HepG2 (cell line): Measurements from ENCODE around the gene GPR32. TPM values are rescaled to one million over a fixed set of nuclear protein-coding genes. Genes with fewer than 3 reads are reported as not detected.

ENCODE experiments used
- ATAC-seq: fragments of 200-7000 bp; cut with Tn5 transposase; 3 replicates; pipeline ENCODE4 v1.9.1; 2020; ENCODE audit warnings: mild to moderate bottlenecking, moderate library complexity
- BruUV-seq: library from RNA; stranded (reverse); fragments of 400-500 nt; replicated peaks from 2 replicates; lab custom pipeline; 2021; lab: Mats Ljungman, UMichigan
- CTCF ChIA-PET: fragments of 300-600 bp; formaldehyde crosslinking; extraction: SDS; loops from one replicate; lab custom pipeline; 2021; ENCODE audit warnings: low total read pairs, inconsistent platforms, low intra/inter-chr PET ratio; lab: Yijun Ruan, JAX
- POLR2A ChIA-PET: fragments of 350-600 bp; sonication (Branson Sonifier 250); formaldehyde crosslinking; loops from one replicate; lab custom pipeline; 2020; ENCODE audit warnings: antibody characterized with exemption, inconsistent platforms; lab: Yijun Ruan, JAX
- DNase-seq: peaks from one replicate; pipeline ENCODE4 v3.0.0-alpha.2; 2015; ENCODE audit warnings: low spot score
- FAIRE-seq: peaks from 3 replicates; lab custom pipeline; 2011; peaks lifted over from hg19 to GRCh38; lab: Jason Lieb, UNC
- H2AFZ ChIP-seq: one replicate; pipeline ENCODE4 v1.6.1; 2011; ENCODE audit warnings: low read length, inconsistent platforms
- H3K27ac ChIP-seq: fragments of 300-600 bp; 3 replicates; pipeline ENCODE4 v1.8.0; 2011; ENCODE audit warnings: mixed run types, mild to moderate bottlenecking, mixed read lengths, low read length, inconsistent platforms; ENCODE audit not compliant: insufficient read depth; ENCODE audit errors: extremely low read length
- H3K27me3 ChIP-seq, 2 experiments: fragments of 200-600 bp in 1 of 2; 2 replicates in 1 of 2; 3 replicates in 1 of 2; pipeline versions ENCODE4 v1.6.0 to v1.8.0; 2011; ENCODE audit warnings: low read length in 2 of 2, mild to moderate bottlenecking in 2 of 2, moderate library complexity in 2 of 2, inconsistent platforms in 1 of 2; ENCODE audit not compliant: insufficient read depth in 2 of 2, control insufficient read depth in 1 of 2
- H3K36me3 ChIP-seq, 2 experiments: fragments of 200-600 bp in 1 of 2; replicated peaks in 1 of 2; 2 replicates in 1 of 2; 3 replicates in 1 of 2; pipeline versions ENCODE4 v1.5.1 to v1.8.0; 2011; ENCODE audit warnings: low read length in 2 of 2, inconsistent platforms in 1 of 2; ENCODE audit not compliant: insufficient read depth in 2 of 2, control insufficient read depth in 1 of 2
- H3K4me1 ChIP-seq: 2 replicates; pipeline ENCODE4 v1.5.1; 2012; ENCODE audit warnings: low read length, inconsistent platforms; ENCODE audit not compliant: insufficient read depth
- H3K4me2 ChIP-seq: 2 replicates; pipeline ENCODE4 v1.6.0; 2011; ENCODE audit warnings: low read depth, low read length, inconsistent platforms
- H3K4me3 ChIP-seq, 3 experiments: fragments of 200-600 bp in 1 of 3; sonication (generic), shearing (Covaris generic) in 1 of 3; replicated peaks in 1 of 3; 2 replicates each; pipeline ENCODE4 v1.5.1; 2011 to 2016; ENCODE audit warnings: low read length in 3 of 3, inconsistent platforms in 2 of 3, low read depth in 2 of 3, mild to moderate bottlenecking in 2 of 3, control low read depth in 1 of 3, mixed read lengths in 1 of 3; ENCODE audit not compliant: insufficient read depth in 1 of 3
- H3K79me2 ChIP-seq: one replicate; pipeline ENCODE4 v1.6.1; 2011; ENCODE audit warnings: low read length, inconsistent platforms; ENCODE audit not compliant: insufficient read depth
- H3K9ac ChIP-seq: 2 replicates; pipeline ENCODE4 v1.6.0; 2011; ENCODE audit warnings: mild to moderate bottlenecking, low read depth, low read length, inconsistent platforms; ENCODE audit not compliant: insufficient read depth
- H3K9me3 ChIP-seq: 2 replicates; pipeline ENCODE4 v1.5.1; 2012; ENCODE audit warnings: mild to moderate bottlenecking, low read length
- H4K20me1 ChIP-seq: 2 replicates; pipeline ENCODE4 v1.6.0; 2011; ENCODE audit warnings: inconsistent platforms, mild to moderate bottlenecking, low read length, moderate library complexity; ENCODE audit not compliant: insufficient read depth
- ARID2 ChIP-seq: sonication (generic); formaldehyde crosslinking; IDR thresholded peaks from 2 replicates; pipeline ENCODE4 v1.8.1; 2022; ENCODE audit warnings: mild to moderate bottlenecking, missing genetic modification reagents, borderline replicate concordance
- ASH2L ChIP-seq: fragments of 300-600, 200-600 bp; sonication (generic); IDR thresholded peaks from 2 replicates; pipeline ENCODE4 v1.7.0; 2017; ENCODE audit warnings: low read depth, mild to moderate bottlenecking, moderate library complexity, mixed read lengths, low read length; ENCODE audit not compliant: insufficient read length
- BORCS8-MEF2B ChIP-seq: sonication (generic); formaldehyde crosslinking; IDR thresholded peaks from 2 replicates; pipeline ENCODE4 v1.8.0; 2022; ENCODE audit warnings: mild to moderate bottlenecking, missing genetic modification reagents
- CHD4 ChIP-seq: fragments of 200-600 bp; sonication (generic); IDR thresholded peaks from 2 replicates; pipeline ENCODE4 v1.7.0; 2017; ENCODE audit warnings: mild to moderate bottlenecking, low read length, borderline replicate concordance
- CREB1 ChIP-seq, 2 experiments: fragments of 450-650 bp in 1 of 2; IDR thresholded peaks; 2 replicates each; pipeline ENCODE4 v1.6.1; 2016 to 2017; ENCODE audit warnings: control low read depth in 1 of 2, mild to moderate bottlenecking in 1 of 2, missing compliant biosample characterization in 1 of 2, missing genetic modification characterization in 1 of 2
- HOXA7 ChIP-seq: sonication (generic); formaldehyde crosslinking; IDR thresholded peaks from 2 replicates; pipeline ENCODE4 v1.8.1; 2022; ENCODE audit warnings: mild to moderate bottlenecking, missing genetic modification reagents, moderate library complexity
- KDM1A ChIP-seq: IDR thresholded peaks from 2 replicates; pipeline ENCODE4 v1.6.1; 2016; ENCODE audit warnings: missing compliant biosample characterization
- KMT2B ChIP-seq: IDR thresholded peaks from 2 replicates; pipeline ENCODE4 v1.6.1; 2016; ENCODE audit warnings: missing genetic modification reagents, missing compliant biosample characterization
- MYPOP ChIP-seq: sonication (generic); formaldehyde crosslinking; IDR thresholded peaks from 2 replicates; pipeline ENCODE4 v1.8.1; 2023; ENCODE audit warnings: mild to moderate bottlenecking, moderate library complexity, missing genetic modification reagents
- SRSF4 ChIP-seq: fragments of 200-400 bp; formaldehyde crosslinking; IDR thresholded peaks from one replicate; pipeline ENCODE4 v1.6.1; 2018; ENCODE audit warnings: mild to moderate bottlenecking, low read depth, low read length, moderate library complexity; ENCODE audit not compliant: poor library complexity, severe bottlenecking
- TBL1XR1 ChIP-seq: fragments of 150-350 bp; IDR thresholded peaks from 2 replicates; pipeline ENCODE4 v1.6.1; 2014; ENCODE audit warnings: borderline replicate concordance, low read length; ENCODE audit not compliant: partially characterized antibody
- ZFP36L1 ChIP-seq: sonication (generic); formaldehyde crosslinking; IDR thresholded peaks from 2 replicates; pipeline ENCODE4 v1.8.0; 2022; ENCODE audit warnings: mild to moderate bottlenecking, missing genetic modification reagents, moderate library complexity
- ZNF101 ChIP-seq: sonication (generic); formaldehyde crosslinking; IDR thresholded peaks from 2 replicates; pipeline ENCODE4 v1.4.0; 2020; ENCODE audit warnings: mild to moderate bottlenecking, low read depth, missing genetic modification reagents, borderline replicate concordance
- ZNF138 ChIP-seq: sonication (generic); formaldehyde crosslinking; IDR thresholded peaks from 2 replicates; pipeline ENCODE4 v1.5.0; 2020; ENCODE audit warnings: mild to moderate bottlenecking, low read depth, missing genetic modification reagents
- ZNF205 ChIP-seq: IDR thresholded peaks from 2 replicates; pipeline ENCODE4 v1.6.1; 2018; ENCODE audit warnings: missing biosample characterization, missing genetic modification reagents
- ZNF850 ChIP-seq: sonication (generic); formaldehyde crosslinking; conservative IDR thresholded peaks from 2 replicates; pipeline ENCODE4 v1.9.0; 2021; ENCODE audit warnings: mild to moderate bottlenecking, missing genetic modification reagents
- WGBS: methylation state at CpG from one replicate; pipeline ENCODE4 v1.1.6; 2017; ENCODE audit warnings: low lambda C conversion rate; 5-methylcytosine and 5-hydroxymethylcytosine counted together
- in situ Hi-C: cut with HindIII; loops from 2 replicates; pipeline ENCODE4 v1.10.0; 2017; ENCODE audit warnings: low pct_unique_long_range_greater_than_20kb; ENCODE audit not compliant: extremely low pct_ligation_motif_present
- intact Hi-C: fragments of 100-400 bp; cut with micrococcal nuclease; formaldehyde crosslinking; loops from one replicate; pipeline ENCODE4 v1.10.0; 2022; ENCODE audit not compliant: unreplicated experiment
- polyA plus RNA-seq, 8 experiments: library from polyadenylated mRNA; depleted of rRNA in 3 of 8; stranded (reverse) in 7 of 8; unstranded in 1 of 8; fragments of >200 nt; fragmentation: Illumina TruSeq in 4 of 8; extraction: Trizol in 4 of 8; gene quantifications; 2 replicates each; pipeline versions ENCODE4 v1.2.1 to v1.2.3, GENCODE V29; 2011 to 2016; ENCODE audit warnings: low read depth in 4 of 8, missing spikeins in 1 of 8, mixed read lengths in 1 of 8; ENCODE audit not compliant: insufficient read depth in 1 of 8
- total RNA-seq, 5 experiments: library from RNA; depleted of rRNA; stranded (reverse); fragments of >200 nt; fragmentation: Illumina TruSeq; extraction: Trizol; gene quantifications; 2 replicates each; pipeline ENCODE4 v1.2.3, GENCODE V29; 2016; ENCODE audit warnings: low read depth in 1 of 5
- TF ChIP-seq, protein P1 (sequence below): sonication (generic); formaldehyde crosslinking; IDR thresholded peaks from 2 replicates; pipeline ENCODE4 v1.4.0; 2020; ENCODE audit warnings: mild to moderate bottlenecking, missing genetic modification reagents
- TF ChIP-seq, protein P2 (sequence below): sonication (generic); formaldehyde crosslinking; IDR thresholded peaks from 2 replicates; pipeline ENCODE4 v1.4.0; 2020; ENCODE audit warnings: missing genetic modification reagents
- TF ChIP-seq, protein P3 (sequence below): sonication (generic); formaldehyde crosslinking; IDR thresholded peaks from 2 replicates; pipeline ENCODE4 v1.4.0; 2020; ENCODE audit warnings: mild to moderate bottlenecking, missing genetic modification reagents
- TF ChIP-seq, protein P4 (sequence below): sonication (generic); formaldehyde crosslinking; IDR thresholded peaks from 2 replicates; pipeline ENCODE4 v1.5.0; 2020; ENCODE audit warnings: missing genetic modification reagents

The GPR32 gene
- total and polyA plus RNA-seq, 2 of the 13 experiments (the other 11 are each of a cell fraction or from before 2014, with no cell fraction given), result not detected

DNA sequence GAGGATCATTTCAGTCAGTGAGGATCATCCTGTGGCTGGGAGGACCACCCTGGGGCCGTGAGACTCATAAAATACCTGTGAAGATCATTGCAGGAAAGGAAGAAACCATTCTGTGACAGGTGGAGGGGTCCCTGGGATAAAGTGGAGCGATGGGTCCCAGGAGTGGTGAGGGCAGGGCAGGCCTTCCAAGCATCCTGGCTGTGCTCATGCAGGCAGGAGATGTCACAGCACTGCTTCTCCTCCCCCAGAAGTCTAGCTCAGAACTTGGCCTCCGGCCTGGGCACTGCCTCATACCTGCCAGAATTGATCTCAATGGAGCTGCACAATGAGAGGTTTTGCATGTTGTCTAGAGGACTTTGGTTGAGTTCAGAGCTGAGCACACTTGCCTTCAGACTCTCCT lies 42.2 kb downstream of the GPR32 start:
- Histone ChIP-seq H3K9ac (no peak overlapping the region), H2AFZ (no peak overlapping the region), H4K20me1 (no peaks in the 10 kb centered on the region), H3K27me3 (peaks cover 0 to 4% of the 10 kb centered on the region in 2 experiments; a peak in 2 of 5 replicates), H3K27ac (no peak overlapping the region), H3K4me1 (no peaks in the 10 kb centered on the region), H3K79me2 (no peaks in the 10 kb centered on the region)
- WGBS, result 0% methylated on average over 2 of the region's 3 CpGs
- TF ChIP-seq ZNF205 (no peak), ASH2L (no peak), KMT2B (CRISPR knock-in tag) (no peak), CHD4 (no peak), MYPOP (CRISPR knock-in tag) (no peak), BORCS8-MEF2B (CRISPR knock-in tag) (no peak), ZFP36L1 (no peak), TBL1XR1 (no peak), ZNF850 (CRISPR knock-in tag) (no peak), ARID2 (no peak), CREB1 (IDR thresholded peaks at IDR 0.05) (no peak), CREB1 (CRISPR knock-in tag; IDR thresholded peaks at IDR 0.05) (no peak), ZNF101 (CRISPR knock-in tag) (no peak), KDM1A (CRISPR knock-in tag) (no peak), SRSF4 (no peak), ZNF138 (CRISPR knock-in tag) (no peak), HOXA7 (CRISPR knock-in tag) (no peak)
- TF ChIP-seq, protein P1, sequence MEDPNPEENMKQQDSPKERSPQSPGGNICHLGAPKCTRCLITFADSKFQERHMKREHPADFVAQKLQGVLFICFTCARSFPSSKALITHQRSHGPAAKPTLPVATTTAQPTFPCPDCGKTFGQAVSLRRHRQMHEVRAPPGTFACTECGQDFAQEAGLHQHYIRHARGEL (CRISPR knock-in tag), result no peak
- TF ChIP-seq, protein P2, sequence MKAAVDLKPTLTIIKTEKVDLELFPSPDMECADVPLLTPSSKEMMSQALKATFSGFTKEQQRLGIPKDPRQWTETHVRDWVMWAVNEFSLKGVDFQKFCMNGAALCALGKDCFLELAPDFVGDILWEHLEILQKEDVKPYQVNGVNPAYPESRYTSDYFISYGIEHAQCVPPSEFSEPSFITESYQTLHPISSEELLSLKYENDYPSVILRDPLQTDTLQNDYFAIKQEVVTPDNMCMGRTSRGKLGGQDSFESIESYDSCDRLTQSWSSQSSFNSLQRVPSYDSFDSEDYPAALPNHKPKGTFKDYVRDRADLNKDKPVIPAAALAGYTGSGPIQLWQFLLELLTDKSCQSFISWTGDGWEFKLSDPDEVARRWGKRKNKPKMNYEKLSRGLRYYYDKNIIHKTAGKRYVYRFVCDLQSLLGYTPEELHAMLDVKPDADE (CRISPR knock-in tag), result no peak
- TF ChIP-seq, protein P3, sequence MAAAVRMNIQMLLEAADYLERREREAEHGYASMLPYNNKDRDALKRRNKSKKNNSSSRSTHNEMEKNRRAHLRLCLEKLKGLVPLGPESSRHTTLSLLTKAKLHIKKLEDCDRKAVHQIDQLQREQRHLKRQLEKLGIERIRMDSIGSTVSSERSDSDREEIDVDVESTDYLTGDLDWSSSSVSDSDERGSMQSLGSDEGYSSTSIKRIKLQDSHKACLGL (CRISPR knock-in tag), result no peak
- TF ChIP-seq, protein P4, sequence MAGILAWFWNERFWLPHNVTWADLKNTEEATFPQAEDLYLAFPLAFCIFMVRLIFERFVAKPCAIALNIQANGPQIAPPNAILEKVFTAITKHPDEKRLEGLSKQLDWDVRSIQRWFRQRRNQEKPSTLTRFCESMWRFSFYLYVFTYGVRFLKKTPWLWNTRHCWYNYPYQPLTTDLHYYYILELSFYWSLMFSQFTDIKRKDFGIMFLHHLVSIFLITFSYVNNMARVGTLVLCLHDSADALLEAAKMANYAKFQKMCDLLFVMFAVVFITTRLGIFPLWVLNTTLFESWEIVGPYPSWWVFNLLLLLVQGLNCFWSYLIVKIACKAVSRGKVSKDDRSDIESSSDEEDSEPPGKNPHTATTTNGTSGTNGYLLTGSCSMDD, result no peak
- TF ChIP-seq, all 625 proteins: peak for 0
- Histone ChIP-seq H3K9me3 (no peaks in the 10 kb centered on the region), H3K4me3 (no peak overlapping the region), H3K4me2 (no peak overlapping the region), H3K36me3 (no peaks in the 10 kb centered on the region)
- intact Hi-C loops (no loop called here), in situ Hi-C loops (no loop called here)
- ChIA-PET POLR2A (interaction anchor here (0.6 kb wide), 1 partner anchor 12 kb away, joined by 3 read pairs; no protein-coding TSS in a partner anchor), CTCF (no interaction called here)
- ATAC-seq, result no peak; the same call in 2 of the 3 replicates
- DNase-seq, result no peak
- BruUV-seq, result no TSS peak
- no peak for FAIRE-seq
